H1 (cell line): ENCODE results near the gene SCNN1A. TPM values are rescaled to one million over a fixed set of nuclear protein-coding genes. Genes with fewer than 3 reads are reported as not detected.
A peak's percentile ranks its signal among the peaks of the same experiment; 100 is the strongest.

ENCODE experiments used
- ASH2L ChIP-seq: fragments of 200-600, 300-600 bp; sonication (generic); IDR thresholded peaks from one replicate; pipeline ENCODE4 v1.7.1; 2017; ENCODE audit warnings: low read length
- ATF2 ChIP-seq: IDR thresholded peaks from 2 replicates; pipeline ENCODE4 v1.6.1; 2012; ENCODE audit warnings: low read length, inconsistent platforms
- CBX5 ChIP-seq: fragments of 300-800, 300-1000 bp; sonication (generic); IDR thresholded peaks from 2 replicates; pipeline ENCODE4 v1.7.1; 2016; ENCODE audit warnings: antibody characterized with exemption, low read length, low read depth
- CEBPB ChIP-seq: IDR thresholded peaks from 2 replicates; pipeline ENCODE4 v1.6.1; 2012; ENCODE audit warnings: low read depth, low read length
- CTBP2 ChIP-seq: IDR thresholded peaks from 2 replicates; pipeline ENCODE4 v1.7.0; 2011; ENCODE audit warnings: borderline replicate concordance, mild to moderate bottlenecking, moderate library complexity, mixed read lengths, low read length; ENCODE audit not compliant: insufficient read depth, insufficient read length
- EZH2 ChIP-seq: fragments of 200-600 bp; sonication (generic); IDR thresholded peaks from 2 replicates; pipeline ENCODE4 v1.7.1; 2012; ENCODE audit warnings: low read depth, mild to moderate bottlenecking, moderate library complexity, low read length, inconsistent platforms; ENCODE audit not compliant: severe bottlenecking
- GTF2F1 ChIP-seq: IDR thresholded peaks from 2 replicates; pipeline ENCODE4 v1.6.1; 2012; ENCODE audit warnings: low read depth, low read length, improper control_type of control experiment, borderline replicate concordance
- KDM1A ChIP-seq: fragments of 200-600, 300-600 bp; sonication (generic); IDR thresholded peaks from 2 replicates; pipeline ENCODE4 v1.7.1; 2016; ENCODE audit warnings: mild to moderate bottlenecking, low read length, borderline replicate concordance
- KDM5A ChIP-seq: fragments of 200-600 bp; IDR thresholded peaks from 2 replicates; pipeline ENCODE4 v1.7.1; 2012; ENCODE audit warnings: mild to moderate bottlenecking, low read length, inconsistent platforms, mixed read lengths
- MAFK ChIP-seq: IDR thresholded peaks from 2 replicates; pipeline ENCODE4 v1.6.1; 2012; ENCODE audit warnings: low read depth, mild to moderate bottlenecking, improper control_type of control experiment, low read length
- MAX ChIP-seq: IDR thresholded peaks from 2 replicates; pipeline ENCODE4 v1.6.1; 2012; ENCODE audit warnings: inconsistent platforms
- PHF8 ChIP-seq: fragments of 200-600 bp; sonication (generic); conservative IDR thresholded peaks from 2 replicates; pipeline ENCODE4 v1.7.1; 2012; ENCODE audit warnings: low read depth, mild to moderate bottlenecking, inconsistent platforms, low read length, moderate library complexity
- RAD21 ChIP-seq, 2 experiments: IDR thresholded peaks in 1 of 2; conservative IDR thresholded peaks in 1 of 2; 2 replicates each; pipeline ENCODE4 v1.6.1; 2011; ENCODE audit warnings: low read depth in 2 of 2, low read length in 2 of 2, improper control_type of control experiment in 1 of 2, inconsistent platforms in 1 of 2, mild to moderate bottlenecking in 1 of 2, moderate library complexity in 1 of 2
- SAP30 ChIP-seq: fragments of 300-600 bp; sonication (generic); IDR thresholded peaks from 2 replicates; pipeline ENCODE4 v1.7.1; 2012; ENCODE audit warnings: low read length, moderate library complexity, mild to moderate bottlenecking, inconsistent platforms; ENCODE audit not compliant: insufficient read depth, insufficient replicate concordance
- SIX5 ChIP-seq: IDR thresholded peaks from 2 replicates; pipeline ENCODE4 v1.6.1; 2011; ENCODE audit warnings: mild to moderate bottlenecking, low read depth, low read length
- TAF1 ChIP-seq: IDR thresholded peaks from 2 replicates; pipeline ENCODE4 v1.6.1; 2011; ENCODE audit warnings: mild to moderate bottlenecking, low read depth, low read length
- TEAD4 ChIP-seq: IDR thresholded peaks from 2 replicates; pipeline ENCODE4 v1.6.1; 2012; ENCODE audit warnings: low read depth, low read length, inconsistent platforms, mixed read lengths
- YY1 ChIP-seq: IDR thresholded peaks from 2 replicates; pipeline ENCODE4 v1.6.1; 2011; ENCODE audit warnings: low read depth, mild to moderate bottlenecking, low read length
- polyA plus RNA-seq, 7 experiments: library from polyadenylated mRNA; depleted of rRNA in 3 of 7; stranded (reverse) in 5 of 7; unstranded in 2 of 7; fragments of >200 nt in 5 of 7; fragments of 200-250 nt in 2 of 7; gene quantifications; 1 replicate in 5 of 7; 2 replicates in 1 of 7; 4 replicates in 1 of 7; pipeline versions ENCODE4 v1.2.1 to v1.2.3, GENCODE V29; 2011 to 2013; ENCODE audit warnings: missing spikeins in 2 of 7, mixed read lengths in 2 of 7
- total RNA-seq: library from RNA; stranded (reverse); fragmentation: NEBNext Ultra II Directional; extraction: Animal tissue kit (Norgen Biotek cat#: 25700); gene quantifications from 2 replicates; pipeline ENCODE4 v1.2.1, GENCODE V29; 2021
- TF ChIP-seq, protein P1 (sequence below), 3 experiments: IDR thresholded peaks; 1 replicate in 2 of 3; 2 replicates in 1 of 3; pipeline versions ENCODE4 v1.5.1 to v1.6.1; 2011; ENCODE audit warnings: low read length in 3 of 3, mild to moderate bottlenecking in 3 of 3, inconsistent platforms in 2 of 3, low read depth in 1 of 3, moderate library complexity in 1 of 3; ENCODE audit not compliant: insufficient read depth in 1 of 3; ENCODE audit errors: control extremely low read depth in 1 of 3

SCNN1A gene
- total and polyA plus RNA-seq, 2 of the 8 experiments (the other 6 are each of a cell fraction or from before 2014, with no cell fraction given) = 85.5 to 156 TPM

GRCh38 chr12:6423267-6424007 lies 48.1 kb upstream of the SCNN1A start (continued):
- TF ChIP-seq CTBP2 (no peak), ASH2L (no peak), KDM1A (no peak), PHF8 (no peak), TEAD4 (no peak), TAF1 (0 out of 2 replicates have a peak, but pooled peaks have one; percentile 11), YY1 (peak; percentile 82), SAP30 (no peak), SIX5 (no peak), RAD21 (IDR thresholded peaks at IDR 0.05 in 1 of 2, conservative IDR thresholded peaks at IDR 0.05 in 1 of 2; ENCODE audit: low read depth in 2 of 2, low read length in 2 of 2) (peak; percentile 97 to 99), MAFK (no peak), CBX5 (no peak), MAX (peak; percentile 95), CEBPB (peak; percentile 56), ATF2 (no peak), GTF2F1 (no peak), KDM5A (no peak), EZH2 (no peak)
- TF ChIP-seq, protein P1, sequence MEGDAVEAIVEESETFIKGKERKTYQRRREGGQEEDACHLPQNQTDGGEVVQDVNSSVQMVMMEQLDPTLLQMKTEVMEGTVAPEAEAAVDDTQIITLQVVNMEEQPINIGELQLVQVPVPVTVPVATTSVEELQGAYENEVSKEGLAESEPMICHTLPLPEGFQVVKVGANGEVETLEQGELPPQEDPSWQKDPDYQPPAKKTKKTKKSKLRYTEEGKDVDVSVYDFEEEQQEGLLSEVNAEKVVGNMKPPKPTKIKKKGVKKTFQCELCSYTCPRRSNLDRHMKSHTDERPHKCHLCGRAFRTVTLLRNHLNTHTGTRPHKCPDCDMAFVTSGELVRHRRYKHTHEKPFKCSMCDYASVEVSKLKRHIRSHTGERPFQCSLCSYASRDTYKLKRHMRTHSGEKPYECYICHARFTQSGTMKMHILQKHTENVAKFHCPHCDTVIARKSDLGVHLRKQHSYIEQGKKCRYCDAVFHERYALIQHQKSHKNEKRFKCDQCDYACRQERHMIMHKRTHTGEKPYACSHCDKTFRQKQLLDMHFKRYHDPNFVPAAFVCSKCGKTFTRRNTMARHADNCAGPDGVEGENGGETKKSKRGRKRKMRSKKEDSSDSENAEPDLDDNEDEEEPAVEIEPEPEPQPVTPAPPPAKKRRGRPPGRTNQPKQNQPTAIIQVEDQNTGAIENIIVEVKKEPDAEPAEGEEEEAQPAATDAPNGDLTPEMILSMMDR (IDR thresholded peaks at IDR 0.05; ENCODE audit: control extremely low read depth in 1 of 3, insufficient read depth in 1 of 3, low read depth in 1 of 3, low read length in 3 of 3) = peak; percentile 84 to 96 (median 95)
